Activated naive CD8-positive, alpha-beta T cell treated with anti-CD3 and anti-CD28 coated beads for 36 hours (primary cell): ENCODE data around the gene CFAP77. TPM values are rescaled to one million over a fixed set of nuclear protein-coding genes. Genes with fewer than 3 reads are reported as not detected.

Experiments
- DNase-seq: peaks from one replicate; pipeline ENCODE4 v3.0.0; 2021
- H3K27ac Mint-ChIP-seq: one replicate; pipeline ENCODE4 v1.8.0; 2022; ENCODE audit warnings: mild to moderate bottlenecking, moderate library complexity, mixed read lengths
- H3K27me3 Mint-ChIP-seq: one replicate; pipeline ENCODE4 v1.8.0; 2022; ENCODE audit warnings: mild to moderate bottlenecking, mixed read lengths
- H3K36me3 Mint-ChIP-seq: one replicate; pipeline ENCODE4 v1.8.0; 2021; ENCODE audit warnings: mild to moderate bottlenecking, mixed read lengths
- H3K4me1 Mint-ChIP-seq: one replicate; pipeline ENCODE4 v1.8.0; 2021; ENCODE audit warnings: mixed read lengths
- H3K4me3 Mint-ChIP-seq: one replicate; pipeline ENCODE4 v1.8.0; 2022; ENCODE audit warnings: mild to moderate bottlenecking, moderate library complexity, mixed read lengths
- H3K9me3 Mint-ChIP-seq: one replicate; pipeline ENCODE4 v1.8.0; 2022; ENCODE audit warnings: mixed read lengths
- total RNA-seq, 2 experiments: library from RNA; stranded (reverse); gene quantifications; one replicate each; pipeline ENCODE4 v1.2.3, GENCODE V29; 2021

Gene CFAP77
- total RNA-seq, 2 experiments from 2014 or later: not detected

DNA sequence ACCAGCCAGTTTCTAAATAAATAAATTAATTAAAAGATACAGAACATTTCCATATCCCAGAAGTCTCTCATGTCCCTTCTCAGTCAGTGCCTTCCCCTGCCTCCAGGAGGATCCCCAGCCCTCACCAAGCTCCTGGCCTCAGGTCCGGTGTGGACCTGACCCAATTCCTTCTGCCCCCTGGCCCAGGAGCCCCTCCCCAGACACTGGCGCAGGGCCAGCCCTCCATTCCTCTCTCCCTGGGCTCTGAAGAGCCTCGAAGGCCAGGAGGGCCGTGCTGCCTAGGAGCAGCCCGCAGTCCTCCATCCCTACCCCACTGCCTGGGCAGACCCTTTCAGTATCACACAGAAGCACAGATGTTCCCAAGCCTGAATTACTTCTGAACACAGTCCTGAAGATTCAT, 110.6 kb downstream of the CFAP77 start:
- no peaks in the 10 kb centered on the region for H3K36me3 Mint-ChIP-seq
- no peak overlapping the region for H3K27ac Mint-ChIP-seq
- no peak overlapping the region for H3K4me3 Mint-ChIP-seq
- no peak for DNase-seq
- H3K9me3 Mint-ChIP-seq: no peaks in the 10 kb centered on the region
- H3K27me3 Mint-ChIP-seq: peaks cover 12% of the 10 kb centered on the region
- no peaks in the 10 kb centered on the region for H3K4me1 Mint-ChIP-seq

GRCh38 chr9:132525308-132526023, 115.5 kb downstream of the CFAP77 start:
- H3K36me3 Mint-ChIP-seq: no peaks in the 10 kb centered on the region
- no peaks in the 10 kb centered on the region for H3K9me3 Mint-ChIP-seq
- DNase-seq: no peak
- H3K4me1 Mint-ChIP-seq: no peaks in the 10 kb centered on the region
- peaks cover 4% of the 10 kb centered on the region for H3K27me3 Mint-ChIP-seq
- no peak overlapping the region for H3K4me3 Mint-ChIP-seq
- no peak overlapping the region for H3K27ac Mint-ChIP-seq

DNA sequence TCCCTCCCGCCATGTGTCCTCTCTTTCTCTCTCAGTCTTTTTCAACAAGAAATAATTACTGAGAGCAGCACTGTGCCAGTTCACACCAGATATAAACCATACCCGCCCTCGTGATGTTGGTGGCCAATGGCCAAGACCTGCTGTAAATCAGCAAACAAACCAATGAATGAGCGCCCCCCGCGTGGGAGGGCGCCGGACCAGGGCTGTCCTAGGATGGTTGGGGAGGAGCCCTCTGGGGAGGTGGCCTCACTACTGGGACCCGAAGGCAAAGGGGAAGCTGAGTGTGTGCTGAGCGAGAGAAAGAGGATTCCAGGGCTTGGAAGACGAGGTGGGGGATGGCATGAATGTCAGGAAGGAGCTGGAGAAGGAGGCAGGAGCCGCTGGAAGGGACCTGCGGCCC, 121.2 kb downstream of the CFAP77 start:
- Mint-ChIP-seq H3K4me3 (no peak overlapping the region), H3K27ac (no peak overlapping the region), H3K4me1 (no peaks in the 10 kb centered on the region), H3K36me3 (no peaks in the 10 kb centered on the region), H3K9me3 (peaks cover 3% of the 10 kb centered on the region), H3K27me3 (peaks cover 21% of the 10 kb centered on the region)
- DNase-seq: no peak

DNA sequence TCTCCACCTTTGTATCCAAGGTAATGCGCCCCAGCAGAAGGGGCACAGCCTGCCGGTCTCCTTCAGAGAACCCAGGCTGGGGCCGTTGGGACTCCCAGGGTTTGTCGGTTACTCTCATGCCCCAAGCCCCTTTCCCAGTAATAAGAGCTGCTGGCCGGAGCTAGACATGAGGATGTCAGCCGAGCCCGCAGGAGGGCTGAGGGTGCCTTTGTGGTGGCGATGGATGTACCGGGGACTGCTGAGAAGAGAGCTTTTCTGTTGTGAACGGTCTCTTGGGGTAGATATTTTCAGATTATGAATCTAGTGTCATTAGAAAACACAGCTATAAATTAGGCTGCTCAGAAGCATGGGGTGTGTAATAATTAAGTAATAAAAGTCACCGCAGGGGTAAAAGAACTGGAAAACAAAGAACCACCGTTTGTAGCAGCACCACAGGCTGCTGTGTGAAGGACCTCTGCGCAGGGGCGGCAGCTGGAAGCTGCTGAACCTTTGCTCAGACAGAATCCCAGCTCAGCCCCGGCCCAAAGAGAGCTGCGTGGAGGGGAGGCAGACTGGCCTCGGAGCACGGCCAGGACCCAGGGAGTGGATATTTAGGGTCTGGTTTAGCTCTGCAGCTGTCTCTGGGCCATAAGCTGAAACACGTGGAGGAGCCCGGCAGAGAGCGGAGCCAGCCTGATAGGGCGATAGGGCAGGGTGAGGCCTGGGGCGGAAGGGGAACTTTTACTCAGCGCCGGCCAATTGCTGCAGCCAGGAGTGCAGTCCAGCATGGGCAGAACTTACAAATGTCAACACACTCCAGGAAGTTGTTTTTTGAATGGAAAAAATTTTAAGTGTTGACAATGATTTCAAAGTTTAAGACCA, 121.9 kb downstream of the CFAP77 start:
- no peaks in the 10 kb centered on the region for H3K36me3 Mint-ChIP-seq

GRCh38 chr9:132534832-132535231, 124.8 kb downstream of the CFAP77 start:
- DNase-seq: no peak

More for the DNA sequence above, 121.9 kb downstream of the CFAP77 start:
- no peak overlapping the region for H3K27ac Mint-ChIP-seq
- no peak for DNase-seq
- no peak overlapping the region for H3K4me3 Mint-ChIP-seq
- H3K27me3 Mint-ChIP-seq: peaks cover 21% of the 10 kb centered on the region
- H3K4me1 Mint-ChIP-seq: no peaks in the 10 kb centered on the region
- H3K9me3 Mint-ChIP-seq: peaks cover 3% of the 10 kb centered on the region

DNA sequence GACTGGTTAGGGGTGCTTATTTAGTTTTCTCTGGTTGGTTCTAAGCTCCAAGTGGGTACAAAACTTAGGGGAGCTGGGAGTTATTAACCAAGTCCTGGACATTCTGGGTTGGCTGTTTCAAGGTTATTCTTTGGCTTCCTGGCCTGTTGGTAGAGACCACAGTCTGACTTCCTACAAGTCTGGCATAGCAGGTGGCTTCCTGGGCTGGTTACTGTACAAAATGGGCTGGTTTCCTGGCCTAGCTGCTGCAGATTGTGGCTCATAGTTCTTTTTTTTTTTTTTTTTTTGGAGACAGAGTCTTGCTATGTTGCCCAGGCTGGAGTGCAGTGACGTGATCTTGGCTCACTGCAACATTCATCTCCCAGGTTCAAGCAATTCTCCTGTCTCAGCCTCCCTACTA, 126.1 kb downstream of the CFAP77 start:
- H3K27ac Mint-ChIP-seq: no peak overlapping the region
- no peak overlapping the region for H3K4me3 Mint-ChIP-seq
- DNase-seq: no peak
- no peaks in the 10 kb centered on the region for H3K4me1 Mint-ChIP-seq
- H3K27me3 Mint-ChIP-seq: peaks cover 13% of the 10 kb centered on the region
- peaks cover 3% of the 10 kb centered on the region for H3K9me3 Mint-ChIP-seq
- H3K36me3 Mint-ChIP-seq: no peaks in the 10 kb centered on the region

More at GRCh38 chr9:132534832-132535231, 124.8 kb downstream of the CFAP77 start:
- H3K4me1 Mint-ChIP-seq: no peaks in the 10 kb centered on the region
- no peak overlapping the region for H3K27ac Mint-ChIP-seq
- H3K27me3 Mint-ChIP-seq: peaks cover 21% of the 10 kb centered on the region
- H3K36me3 Mint-ChIP-seq: no peaks in the 10 kb centered on the region
- no peak overlapping the region for H3K4me3 Mint-ChIP-seq
- H3K9me3 Mint-ChIP-seq: peaks cover 3% of the 10 kb centered on the region

- Mint-ChIP-seq H3K36me3 (no peaks in the 10 kb centered on the region), H3K4me3 (no peak overlapping the region), H3K4me1 (no peaks in the 10 kb centered on the region), H3K9me3 (peaks cover 3% of the 10 kb centered on the region), H3K27me3 (peaks cover 3% of the 10 kb centered on the region), H3K27ac (no peak overlapping the region)
- DNase-seq: no peak
Measured at GRCh38 chr9:132537352-132537751, 127.3 kb downstream of the CFAP77 start.

DNA sequence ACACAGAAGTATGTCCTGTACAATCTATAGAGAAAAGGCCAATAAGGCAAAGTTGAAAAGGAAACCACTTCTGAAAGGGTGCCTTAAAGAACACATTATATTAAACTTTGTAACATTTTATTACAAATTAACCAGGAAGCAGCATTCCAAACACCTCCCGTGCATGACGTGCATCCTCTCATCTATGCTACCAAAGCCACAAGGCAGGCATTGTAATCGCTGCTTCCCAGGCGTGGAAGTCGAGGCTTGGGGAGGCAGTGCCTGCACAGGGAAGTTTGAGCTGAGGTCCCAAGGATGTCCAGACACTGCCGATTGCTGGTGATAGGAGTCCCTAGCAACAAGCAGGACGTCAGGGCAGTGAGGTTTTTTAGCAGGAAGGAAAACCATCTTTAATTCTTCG, 128.1 kb downstream of the CFAP77 start:
- Mint-ChIP-seq H3K27me3 (no peaks in the 10 kb centered on the region), H3K27ac (no peak overlapping the region), H3K4me3 (no peak overlapping the region), H3K9me3 (peaks cover 3% of the 10 kb centered on the region), H3K36me3 (no peaks in the 10 kb centered on the region), H3K4me1 (no peaks in the 10 kb centered on the region)
- DNase-seq: no peak

DNA sequence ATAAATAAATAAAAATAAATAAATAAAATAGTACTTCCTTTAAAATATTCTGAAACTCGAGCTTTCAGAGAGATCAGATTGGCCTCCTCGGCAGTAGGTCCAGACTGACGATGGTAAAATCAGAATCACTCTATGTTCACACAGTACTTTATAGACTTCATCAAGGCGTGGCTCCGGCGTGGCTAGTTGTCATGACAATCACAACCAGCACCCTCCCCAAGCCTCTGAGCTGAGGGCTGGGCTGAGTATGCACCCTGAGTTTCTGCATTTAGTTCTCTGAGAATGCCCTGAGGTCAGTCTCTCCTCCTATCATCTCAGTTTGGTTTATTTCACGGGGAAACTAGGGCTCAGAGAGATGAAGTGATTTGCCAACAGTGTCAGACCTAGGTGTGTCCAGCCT, 129.1 kb downstream of the CFAP77 start:
- Mint-ChIP-seq H3K4me3 (no peak overlapping the region), H3K36me3 (no peaks in the 10 kb centered on the region), H3K27ac (no peak overlapping the region), H3K9me3 (peaks cover 3% of the 10 kb centered on the region), H3K27me3 (no peaks in the 10 kb centered on the region), H3K4me1 (no peaks in the 10 kb centered on the region)
- DNase-seq: no peak

GRCh38 chr9:132541051-132541450, 131.0 kb downstream of the CFAP77 start:
- Mint-ChIP-seq H3K36me3 (no peaks in the 10 kb centered on the region), H3K27me3 (peaks cover 6% of the 10 kb centered on the region), H3K9me3 (no peaks in the 10 kb centered on the region), H3K4me3 (no peak overlapping the region), H3K27ac (no peak overlapping the region), H3K4me1 (no peaks in the 10 kb centered on the region)
- no peak for DNase-seq

GRCh38 chr9:132541870-132542830, 132.1 kb downstream of the CFAP77 start:
- Mint-ChIP-seq H3K4me3 (no peak overlapping the region), H3K27ac (no peak overlapping the region), H3K9me3 (no peaks in the 10 kb centered on the region), H3K36me3 (no peaks in the 10 kb centered on the region), H3K27me3 (peaks cover 14% of the 10 kb centered on the region), H3K4me1 (no peaks in the 10 kb centered on the region)
- DNase-seq: no peak

GRCh38 chr9:132543251-132543650, 133.2 kb downstream of the CFAP77 start:
- no peak for DNase-seq
- H3K36me3 Mint-ChIP-seq: no peaks in the 10 kb centered on the region

DNA sequence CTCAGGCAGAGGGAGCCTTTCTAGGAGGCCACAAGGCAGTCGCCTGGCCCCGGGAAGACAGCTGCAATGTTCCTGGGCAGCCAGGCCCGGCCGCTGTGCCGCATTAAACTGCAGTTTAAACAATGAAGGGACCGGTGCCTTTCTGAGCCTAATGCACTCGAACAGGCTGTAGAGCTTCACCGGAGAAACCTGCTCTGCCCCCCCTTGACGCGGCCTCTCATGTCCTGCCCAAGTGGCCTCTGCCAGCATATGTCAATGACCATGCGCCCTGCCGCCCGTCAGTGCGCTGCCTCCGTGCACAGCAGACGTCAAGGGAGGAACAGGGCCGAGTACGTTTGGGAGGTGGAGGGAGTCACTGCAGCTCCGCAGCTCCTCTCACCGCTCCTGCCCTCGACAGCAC, 133.9 kb downstream of the CFAP77 start:
- Mint-ChIP-seq H3K4me1 (no peaks in the 10 kb centered on the region), H3K27me3 (peaks cover 22% of the 10 kb centered on the region), H3K27ac (no peak overlapping the region), H3K4me3 (no peak overlapping the region), H3K36me3 (no peaks in the 10 kb centered on the region), H3K9me3 (no peaks in the 10 kb centered on the region)
- no peak for DNase-seq

More at GRCh38 chr9:132543251-132543650, 133.2 kb downstream of the CFAP77 start:
- H3K4me1 Mint-ChIP-seq: no peaks in the 10 kb centered on the region
- no peaks in the 10 kb centered on the region for H3K9me3 Mint-ChIP-seq
- peaks cover 22% of the 10 kb centered on the region for H3K27me3 Mint-ChIP-seq
- H3K4me3 Mint-ChIP-seq: no peak overlapping the region
- H3K27ac Mint-ChIP-seq: no peak overlapping the region

GRCh38 chr9:132545578-132545977, 135.6 kb downstream of the CFAP77 start:
- Mint-ChIP-seq H3K27me3 (peaks cover 22% of the 10 kb centered on the region), H3K4me3 (no peak overlapping the region), H3K4me1 (no peaks in the 10 kb centered on the region), H3K27ac (no peak overlapping the region), H3K9me3 (no peaks in the 10 kb centered on the region), H3K36me3 (no peaks in the 10 kb centered on the region)
- DNase-seq: no peak
